Urothelium cell line (cell line): ENCODE data around the gene CDH4.

Experiments used
- DNase-seq: peaks from one replicate; pipeline ENCODE4 v3.0.0; 2011; ENCODE audit warnings: low spot score, mixed read lengths
- FAIRE-seq: peaks from 2 replicates; lab custom pipeline; 2011; peaks lifted over from hg19 to GRCh38; lab: Jason Lieb, UNC

The CDH4 gene

GRCh38 chr20:61755971-61756845 is 504.1 kb downstream of the CDH4 start:
- FAIRE-seq: no peak
- DNase-seq: no peak

- DNase-seq (no peak), FAIRE-seq (no peak)
Observed at GRCh38 chr20:61756966-61757677, 505.1 kb downstream of the CDH4 start.

- FAIRE-seq (no peak), DNase-seq (no peak)
Observed at GRCh38 chr20:61757678-61758563, 505.9 kb downstream of the CDH4 start.

- peak; percentile 5 for FAIRE-seq
- DNase-seq: no peak
Observed at GRCh38 chr20:61758564-61759200, 506.6 kb downstream of the CDH4 start.

- no peak for FAIRE-seq
- DNase-seq: no peak
Observed at GRCh38 chr20:61759286-61760065, 507.4 kb downstream of the CDH4 start.

GRCh38 chr20:61760321-61760720 is 508.3 kb downstream of the CDH4 start:
- FAIRE-seq (no peak), DNase-seq (no peak)

- DNase-seq (no peak), FAIRE-seq (no peak)
Observed at GRCh38 chr20:61760731-61761130, 508.7 kb downstream of the CDH4 start.

- no peak for FAIRE-seq
- no peak for DNase-seq
Observed at GRCh38 chr20:61761453-61762166, 509.5 kb downstream of the CDH4 start.

GRCh38 chr20:61762167-61762710 is 510.2 kb downstream of the CDH4 start:
- FAIRE-seq: no peak
- no peak for DNase-seq

GRCh38 chr20:61762886-61763739 is 511.1 kb downstream of the CDH4 start:
- no peak for FAIRE-seq
- no peak for DNase-seq

GRCh38 chr20:61763740-61764400 is 511.8 kb downstream of the CDH4 start:
- no peak for FAIRE-seq

GRCh38 chr20:61764471-61765025 is 512.5 kb downstream of the CDH4 start:
- no peak for FAIRE-seq
- DNase-seq: no peak

More at GRCh38 chr20:61763740-61764400, 511.8 kb downstream of the CDH4 start:
- DNase-seq: no peak

- DNase-seq (no peak), FAIRE-seq (no peak)
Observed at GRCh38 chr20:61765081-61765870, 513.2 kb downstream of the CDH4 start.

GRCh38 chr20:61765871-61766654 is 514.0 kb downstream of the CDH4 start:
- no peak for FAIRE-seq
- DNase-seq: no peak

- DNase-seq: no peak
- FAIRE-seq: no peak
Observed at GRCh38 chr20:61766921-61767610, 515.0 kb downstream of the CDH4 start.
